Activated T-cell treated with anti-CD3 and anti-CD28 coated beads, Interleukin-2, amount 50 U/mL, for 4 hours (primary cell): Measurements from ENCODE around the gene KCNQ1. TPM values are rescaled to one million over a fixed set of nuclear protein-coding genes. Genes with fewer than 3 reads are reported as not detected.

Source experiments
- ATAC-seq, 2 donors: fragments of 200-7000 bp; cut with Tn5 transposase; one replicate each; pipeline ENCODE4 v1.10.0; 2021
- DNase-seq: peaks from one replicate; pipeline ENCODE4 v3.0.0-alpha.2; 2020
- H3K27me3 Mint-ChIP-seq: one replicate; pipeline ENCODE4 v1.8.0; 2021; ENCODE audit warnings: low read depth, mixed read lengths
- H3K36me3 Mint-ChIP-seq: one replicate; pipeline ENCODE4 v1.8.0; 2022; ENCODE audit warnings: mixed read lengths; ENCODE audit not compliant: insufficient read depth
- H3K4me1 Mint-ChIP-seq: one replicate; pipeline ENCODE4 v1.8.0; 2021; ENCODE audit warnings: low read depth, mixed read lengths
- H3K4me3 Mint-ChIP-seq: one replicate; pipeline ENCODE4 v1.8.0; 2021; ENCODE audit warnings: mild to moderate bottlenecking, moderate library complexity, mixed read lengths
- H3K9me3 Mint-ChIP-seq: one replicate; pipeline ENCODE4 v1.8.0; 2021; ENCODE audit warnings: mixed read lengths
- total RNA-seq, 3 donors: library from RNA; stranded (reverse); gene quantifications; one replicate each; pipeline ENCODE4 v1.2.1, GENCODE V29; 2021

KCNQ1 gene
- total RNA-seq, 3 donors from 2014 or later: 2.3 to 3.0 (median 2.8) TPM

- Mint-ChIP-seq H3K27me3 (no peaks in the 10 kb centered on the region), H3K9me3 (peaks cover 8% of the 10 kb centered on the region), H3K4me1 (no peaks in the 10 kb centered on the region), H3K36me3 (peaks cover 19% of the 10 kb centered on the region), H3K4me3 (no peak overlapping the region)
- no peak for ATAC-seq
- DNase-seq: no peak
These were observed 145.5 kb downstream of the KCNQ1 start for GRCh38 chr11:2590131-2590964.

GRCh38 chr11:2590965-2591754 is 146.4 kb downstream of the KCNQ1 start:
- H3K9me3 Mint-ChIP-seq: peaks cover 8% of the 10 kb centered on the region

GRCh38 chr11:2591805-2592204 is 147.0 kb downstream of the KCNQ1 start:
- DNase-seq (no peak), ATAC-seq (no peak)
- no peak overlapping the region for H3K4me3 Mint-ChIP-seq
- H3K36me3 Mint-ChIP-seq: peaks cover 24% of the 10 kb centered on the region
- no peaks in the 10 kb centered on the region for H3K27me3 Mint-ChIP-seq
- no peaks in the 10 kb centered on the region for H3K4me1 Mint-ChIP-seq
- H3K9me3 Mint-ChIP-seq: peaks cover 12% of the 10 kb centered on the region

More at GRCh38 chr11:2590965-2591754, 146.4 kb downstream of the KCNQ1 start:
- ATAC-seq (no peak), DNase-seq (no peak)
- Mint-ChIP-seq H3K4me1 (no peaks in the 10 kb centered on the region), H3K4me3 (no peak overlapping the region), H3K27me3 (no peaks in the 10 kb centered on the region), H3K36me3 (peaks cover 22% of the 10 kb centered on the region)

GRCh38 chr11:2592559-2593392 is 148.0 kb downstream of the KCNQ1 start:
- Mint-ChIP-seq H3K27me3 (no peaks in the 10 kb centered on the region), H3K9me3 (peaks cover 18% of the 10 kb centered on the region), H3K4me3 (no peak overlapping the region), H3K4me1 (no peaks in the 10 kb centered on the region), H3K36me3 (peaks cover 29% of the 10 kb centered on the region)
- ATAC-seq (no peak), DNase-seq (no peak)

GRCh38 chr11:2593393-2593950 is 148.7 kb downstream of the KCNQ1 start:
- no peak for ATAC-seq
- H3K9me3 Mint-ChIP-seq: peaks cover 21% of the 10 kb centered on the region
- DNase-seq: no peak
- H3K36me3 Mint-ChIP-seq: peaks cover 31% of the 10 kb centered on the region
- H3K4me3 Mint-ChIP-seq: no peak overlapping the region
- no peaks in the 10 kb centered on the region for H3K4me1 Mint-ChIP-seq
- no peaks in the 10 kb centered on the region for H3K27me3 Mint-ChIP-seq

- H3K9me3 Mint-ChIP-seq: peaks cover 21% of the 10 kb centered on the region
- peaks cover 31% of the 10 kb centered on the region for H3K36me3 Mint-ChIP-seq
- DNase-seq (no peak), ATAC-seq (no peak)
- H3K4me3 Mint-ChIP-seq: no peak overlapping the region
- no peaks in the 10 kb centered on the region for H3K4me1 Mint-ChIP-seq
- no peaks in the 10 kb centered on the region for H3K27me3 Mint-ChIP-seq
These were observed 149.5 kb downstream of the KCNQ1 start for GRCh38 chr11:2594267-2594666.

GRCh38 chr11:2595204-2595603 is 150.4 kb downstream of the KCNQ1 start:
- Mint-ChIP-seq H3K9me3 (peaks cover 21% of the 10 kb centered on the region), H3K4me1 (no peaks in the 10 kb centered on the region), H3K36me3 (peaks cover 33% of the 10 kb centered on the region), H3K27me3 (no peaks in the 10 kb centered on the region), H3K4me3 (no peak overlapping the region)
- DNase-seq: no peak
- ATAC-seq: no peak

- H3K4me1 Mint-ChIP-seq: no peaks in the 10 kb centered on the region
- no peaks in the 10 kb centered on the region for H3K27me3 Mint-ChIP-seq
- H3K9me3 Mint-ChIP-seq: peaks cover 13% of the 10 kb centered on the region
- peaks cover 19% of the 10 kb centered on the region for H3K36me3 Mint-ChIP-seq
- ATAC-seq (no peak), DNase-seq (no peak)
- H3K4me3 Mint-ChIP-seq: no peak overlapping the region
These were observed 154.9 kb downstream of the KCNQ1 start for GRCh38 chr11:2599561-2600189.

GRCh38 chr11:2609345-2609744 is 164.5 kb downstream of the KCNQ1 start:
- ATAC-seq (no peak), DNase-seq (no peak)
- no peak overlapping the region for H3K4me3 Mint-ChIP-seq
- H3K36me3 Mint-ChIP-seq: peaks cover 34% of the 10 kb centered on the region
- peaks cover 30% of the 10 kb centered on the region for H3K9me3 Mint-ChIP-seq
- peaks cover 2% of the 10 kb centered on the region for H3K27me3 Mint-ChIP-seq
- H3K4me1 Mint-ChIP-seq: no peaks in the 10 kb centered on the region

- Mint-ChIP-seq H3K9me3 (peaks cover 26% of the 10 kb centered on the region), H3K27me3 (no peaks in the 10 kb centered on the region), H3K36me3 (peaks cover 17% of the 10 kb centered on the region), H3K4me3 (no peak overlapping the region), H3K4me1 (no peaks in the 10 kb centered on the region)
- no peak for DNase-seq
- no peak for ATAC-seq
These were observed 168.2 kb downstream of the KCNQ1 start for GRCh38 chr11:2612884-2613571.

- H3K9me3 Mint-ChIP-seq: no peaks in the 10 kb centered on the region
- ATAC-seq (no peak), DNase-seq (no peak)
- no peaks in the 10 kb centered on the region for H3K27me3 Mint-ChIP-seq
- H3K36me3 Mint-ChIP-seq: peaks cover 26% of the 10 kb centered on the region
- H3K4me1 Mint-ChIP-seq: peaks cover 4% of the 10 kb centered on the region
- H3K4me3 Mint-ChIP-seq: no peak overlapping the region
These were observed 177.1 kb downstream of the KCNQ1 start for GRCh38 chr11:2621894-2622293.

- ATAC-seq: no peak
- Mint-ChIP-seq H3K4me3 (no peak overlapping the region), H3K9me3 (peaks cover 8% of the 10 kb centered on the region), H3K36me3 (peaks cover 38% of the 10 kb centered on the region), H3K27me3 (no peaks in the 10 kb centered on the region), H3K4me1 (peaks cover 4% of the 10 kb centered on the region)
- DNase-seq: no peak
These were observed 180.4 kb downstream of the KCNQ1 start for GRCh38 chr11:2625183-2625582.

- Mint-ChIP-seq H3K4me1 (no peaks in the 10 kb centered on the region), H3K36me3 (peaks cover 44% of the 10 kb centered on the region), H3K27me3 (no peaks in the 10 kb centered on the region), H3K9me3 (peaks cover 38% of the 10 kb centered on the region), H3K4me3 (no peak overlapping the region)
- ATAC-seq (no peak), DNase-seq (no peak)
These were observed 185.9 kb downstream of the KCNQ1 start for GRCh38 chr11:2630679-2631078.
